ENCODE results near the gene PLPP6. TPM values are rescaled to one million over a fixed set of nuclear protein-coding genes. Genes with fewer than 3 reads are reported as not detected.

Gene PLPP6
- total and polyA plus RNA-seq, 2 donors (not counting 3 experiments of a cell fraction or from before 2014, with no cell fraction given), result 6.3 to 6.4 TPM

DNA sequence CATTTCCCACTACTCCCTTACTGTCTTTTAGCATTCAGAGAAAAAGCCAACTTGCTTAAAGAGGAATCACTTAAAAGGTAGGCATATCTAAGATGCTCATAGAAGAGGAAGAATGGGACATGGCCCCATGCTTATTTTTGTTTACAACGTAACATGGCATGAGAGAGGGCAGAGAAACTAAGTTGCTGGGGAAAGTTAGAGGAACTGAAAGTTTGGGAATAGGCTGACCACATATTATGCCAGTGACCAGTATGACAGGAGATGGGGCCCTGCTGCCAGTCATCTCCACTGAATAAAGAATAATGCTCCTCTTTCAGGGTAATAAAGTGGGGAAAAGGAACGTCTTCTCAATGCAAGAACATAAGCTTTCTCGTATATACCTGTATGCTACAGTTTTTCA is 1.9 kb downstream of the PLPP6 start:
- H3K4me2 ChIP-seq (ENCODE audit: insufficient read depth, low read length), result no peak overlapping the region
- CTCF ChIA-PET, result interaction anchor here (1.4 kb wide), 1 partner anchor 15 kb away, joined by 3 read pairs; the partner anchor contains the start of gene CDC37L1
- POLR2A ChIA-PET, result no interaction called here
- dilution Hi-C loops (cut with MboI; ENCODE audit: extremely low pct_ligation_motif_present, low sequenced_read_pairs) (no loop called here), intact Hi-C loops (cut with micrococcal nuclease) (loop anchor here (2.0 kb wide), 3 partner anchors 109 to 325 kb away; no protein-coding TSS in a partner anchor)
- no TSS peak for BruUV-seq (replicated peaks)
- no peak for DNase-seq (ENCODE audit: low read depth, low spot score)
- no peaks in the 10 kb centered on the region for H3K9me1 ChIP-seq (replicated peaks; ENCODE audit: control insufficient read depth, extremely low read depth, insufficient read depth, low read length)
- no peak for FAIRE-seq
- H4K20me1 ChIP-seq (replicated peaks; ENCODE audit: control insufficient read depth, extremely low read depth, insufficient read depth, low read length), result no peaks in the 10 kb centered on the region
- H2AFZ ChIP-seq (ENCODE audit: low read depth, low read length), result no peak overlapping the region
- peaks cover 32% of the 10 kb centered on the region for H3K4me1 ChIP-seq (ENCODE audit: control insufficient read depth, extremely low read depth, insufficient read depth, low read length)
- H3K27me3 ChIP-seq (ENCODE audit: control insufficient read depth in 2 of 2, insufficient read depth in 2 of 2, low read length in 2 of 2), result peaks cover 0 to 4% of the 10 kb centered on the region in 2 experiments
- TF ChIP-seq POLR2A (IDR thresholded peaks at IDR 0.05; ENCODE audit: low read depth, low read length) (no peak), MYC (IDR thresholded peaks at IDR 0.05; ENCODE audit: low read depth, low read length) (no peak), FOS (IDR thresholded peaks at IDR 0.05; ENCODE audit: borderline replicate concordance, insufficient read depth, low read length) (no peak), EZH2 (IDR thresholded peaks at IDR 0.05; ENCODE audit: borderline replicate concordance, low read depth, low read length, severe bottlenecking) (no peak), JUN (IDR thresholded peaks at IDR 0.05; ENCODE audit: borderline replicate concordance, insufficient read depth, insufficient read length, low read depth) (no peak), GATA2 (IDR thresholded peaks at IDR 0.05; ENCODE audit: insufficient read depth, insufficient read length, low read depth, low read length) (no peak), POLR2AphosphoS5 (IDR thresholded peaks at IDR 0.05; ENCODE audit: insufficient read depth, low read depth, low read length) (no peak)
- TF ChIP-seq, protein P1, sequence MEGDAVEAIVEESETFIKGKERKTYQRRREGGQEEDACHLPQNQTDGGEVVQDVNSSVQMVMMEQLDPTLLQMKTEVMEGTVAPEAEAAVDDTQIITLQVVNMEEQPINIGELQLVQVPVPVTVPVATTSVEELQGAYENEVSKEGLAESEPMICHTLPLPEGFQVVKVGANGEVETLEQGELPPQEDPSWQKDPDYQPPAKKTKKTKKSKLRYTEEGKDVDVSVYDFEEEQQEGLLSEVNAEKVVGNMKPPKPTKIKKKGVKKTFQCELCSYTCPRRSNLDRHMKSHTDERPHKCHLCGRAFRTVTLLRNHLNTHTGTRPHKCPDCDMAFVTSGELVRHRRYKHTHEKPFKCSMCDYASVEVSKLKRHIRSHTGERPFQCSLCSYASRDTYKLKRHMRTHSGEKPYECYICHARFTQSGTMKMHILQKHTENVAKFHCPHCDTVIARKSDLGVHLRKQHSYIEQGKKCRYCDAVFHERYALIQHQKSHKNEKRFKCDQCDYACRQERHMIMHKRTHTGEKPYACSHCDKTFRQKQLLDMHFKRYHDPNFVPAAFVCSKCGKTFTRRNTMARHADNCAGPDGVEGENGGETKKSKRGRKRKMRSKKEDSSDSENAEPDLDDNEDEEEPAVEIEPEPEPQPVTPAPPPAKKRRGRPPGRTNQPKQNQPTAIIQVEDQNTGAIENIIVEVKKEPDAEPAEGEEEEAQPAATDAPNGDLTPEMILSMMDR (IDR thresholded peaks at IDR 0.05; ENCODE audit: extremely low read depth in 1 of 2, insufficient read depth in 1 of 2, low read depth in 1 of 2, low read length in 2 of 2), result no peak
- TF ChIP-seq, protein P2, sequence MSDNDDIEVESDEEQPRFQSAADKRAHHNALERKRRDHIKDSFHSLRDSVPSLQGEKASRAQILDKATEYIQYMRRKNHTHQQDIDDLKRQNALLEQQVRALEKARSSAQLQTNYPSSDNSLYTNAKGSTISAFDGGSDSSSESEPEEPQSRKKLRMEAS (IDR thresholded peaks at IDR 0.05; ENCODE audit: insufficient read depth, insufficient read length), result no peak
- no peaks in the 10 kb centered on the region for H3K9me3 ChIP-seq (replicated peaks; ENCODE audit: control insufficient read depth, insufficient read depth, low read length)
- H3K4me3 ChIP-seq (replicated peaks in 1 of 3; ENCODE audit: insufficient read depth in 1 of 3, low read depth in 1 of 3, low read length in 3 of 3), result no peak overlapping the region
- no peak overlapping the region for H3K27ac ChIP-seq (ENCODE audit: insufficient read depth, low read depth, low read length)
- no peaks in the 10 kb centered on the region for H3K79me2 ChIP-seq (ENCODE audit: control insufficient read depth, insufficient read depth, low read length)
- no peak overlapping the region for H3K9ac ChIP-seq (replicated peaks; ENCODE audit: extremely low read depth, insufficient read depth, low read length)
- no peaks in the 10 kb centered on the region for H3K36me3 ChIP-seq (ENCODE audit: control insufficient read depth in 2 of 2, extremely low read depth in 1 of 2, insufficient read depth in 2 of 2, low read length in 2 of 2)
